ENCODE measurements around the gene COPS9.

GRCh38 chr2:240125742-240126141, 10.4 kb downstream of the COPS9 start:
- no peak for TF ChIP-seq CTCF (IDR thresholded peaks at IDR 0.05)
- no peak for TF ChIP-seq POLR2A (IDR thresholded peaks at IDR 0.05)
